ENCODE measurements around the gene TOMM34. TPM values are rescaled to one million over a fixed set of nuclear protein-coding genes. Genes with fewer than 3 reads are reported as not detected.

TOMM34 gene
- polyA plus RNA-seq, 5 donors = 25.0 to 26.6 (median 25.3) TPM

- DNase-seq = no peak
These were observed 5.4 kb upstream of the TOMM34 start for GRCh38 chr20:44965651-44966029.

DNA sequence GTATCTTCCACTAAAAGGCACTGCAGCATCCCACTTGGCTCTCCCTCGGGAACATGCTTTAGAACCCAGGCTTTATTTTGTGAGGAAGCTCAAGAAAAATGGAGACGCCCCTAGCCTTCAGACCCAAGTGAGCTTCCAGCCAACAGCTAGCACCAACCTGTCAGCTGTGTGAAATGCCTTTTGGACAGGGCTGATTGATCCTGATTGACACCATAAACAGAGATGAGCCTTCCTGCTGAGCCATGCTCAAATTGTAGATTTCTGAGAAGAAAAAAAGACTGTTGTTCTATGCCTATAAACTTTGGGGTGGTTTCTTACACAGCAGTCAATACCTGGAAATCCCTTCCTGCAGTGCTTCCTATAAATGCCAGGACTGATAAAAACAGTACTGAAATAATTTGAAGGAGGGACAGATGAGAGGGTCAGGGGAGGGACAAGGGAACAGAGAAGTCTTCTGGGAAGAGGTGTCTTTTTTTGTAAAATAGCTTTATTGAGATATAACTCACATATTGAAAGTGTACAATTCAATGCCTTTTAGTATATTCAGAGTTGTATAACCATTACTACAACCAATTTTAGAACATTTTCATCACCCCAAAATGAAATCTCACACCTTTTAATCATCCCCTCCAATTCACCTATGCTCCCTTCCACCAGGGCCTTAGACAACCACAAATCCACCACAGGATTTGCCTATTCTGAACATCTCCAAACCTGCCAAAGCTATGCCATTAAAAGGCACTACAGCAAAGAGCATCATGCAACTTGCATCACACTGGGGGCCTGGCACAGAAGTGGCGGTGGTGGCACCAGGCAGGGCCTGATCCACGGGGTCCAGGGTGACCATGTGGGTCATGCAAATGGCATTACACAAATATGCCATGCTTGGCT lies 3.4 kb upstream of the TOMM34 start:
- no peak for DNase-seq

DNA sequence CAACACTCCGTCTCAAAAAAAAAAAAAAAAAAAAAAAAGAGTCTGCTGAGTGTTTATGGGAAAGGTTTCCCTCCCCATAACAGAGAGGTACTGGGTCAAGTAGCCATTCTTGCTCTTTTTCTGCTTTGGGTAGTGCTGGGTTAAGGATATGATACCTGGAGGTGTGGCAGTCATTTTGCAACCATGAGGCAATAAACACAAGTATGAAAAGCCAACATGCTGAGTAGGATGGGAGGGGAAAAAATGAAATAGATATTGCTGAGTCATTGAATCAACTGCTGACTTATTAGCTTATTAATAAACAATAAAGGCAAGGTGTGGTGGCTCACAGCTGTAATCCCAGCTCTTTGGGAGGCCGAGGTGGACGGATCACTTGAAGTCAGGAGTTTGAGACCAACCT lies 2.3 kb upstream of the TOMM34 start:
- DNase-seq = no peak

DNA sequence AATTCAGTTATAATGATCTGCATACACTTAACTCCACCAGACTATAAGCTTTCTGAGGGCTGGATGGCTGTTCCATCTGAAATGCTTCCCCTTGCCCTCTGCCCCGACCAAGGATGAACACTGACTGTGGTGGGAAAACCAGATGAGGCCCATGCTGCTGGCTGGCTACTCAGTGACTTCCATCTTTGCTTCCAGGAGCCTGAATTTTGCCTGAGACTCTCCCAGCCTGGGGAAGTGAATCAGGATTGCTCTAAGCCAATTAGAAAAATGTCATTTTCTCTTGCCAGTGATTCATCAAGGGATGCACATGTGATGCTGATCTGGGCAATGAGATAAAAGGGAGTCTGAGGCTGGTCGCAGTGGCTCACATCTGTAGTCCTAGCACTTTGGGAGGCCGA lies 1.7 kb upstream of the TOMM34 start:
- DNase-seq = no peak

- no peak for DNase-seq
These were observed 1.0 kb upstream of the TOMM34 start for GRCh38 chr20:44961011-44961869.

GRCh38 chr20:44959638-44960102 lies 527 bp downstream of the TOMM34 start:
- DNase-seq = no peak

GRCh38 chr20:44959082-44959637 lies 1.0 kb downstream of the TOMM34 start:
- DNase-seq = no peak

GRCh38 chr20:44958276-44958675 lies 1.9 kb downstream of the TOMM34 start:
- no peak for DNase-seq

- DNase-seq = no peak
These were observed 3.8 kb downstream of the TOMM34 start for GRCh38 chr20:44956410-44956809.

GRCh38 chr20:44955270-44955669 lies 4.9 kb downstream of the TOMM34 start:
- no peak for DNase-seq

DNA sequence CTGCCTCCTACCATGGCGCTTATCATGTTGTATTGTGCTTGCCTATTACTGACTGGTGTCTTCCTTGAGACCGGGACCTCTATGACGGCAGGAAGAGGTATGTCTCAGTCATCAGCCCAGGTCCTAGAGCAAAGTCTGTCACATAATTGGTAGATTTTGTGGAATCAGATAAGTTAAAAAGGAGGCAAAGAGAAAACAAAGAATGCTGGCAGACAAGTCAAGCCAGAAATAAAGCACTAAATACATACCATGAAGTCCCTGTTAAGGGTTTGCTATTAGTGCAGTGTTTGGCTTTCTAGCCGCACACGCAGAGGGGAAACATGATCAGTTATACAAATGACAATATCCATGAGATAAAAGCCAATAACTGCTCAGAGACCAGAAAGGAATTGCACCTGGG lies 6.0 kb downstream of the TOMM34 start:
- no peak for DNase-seq

DNA sequence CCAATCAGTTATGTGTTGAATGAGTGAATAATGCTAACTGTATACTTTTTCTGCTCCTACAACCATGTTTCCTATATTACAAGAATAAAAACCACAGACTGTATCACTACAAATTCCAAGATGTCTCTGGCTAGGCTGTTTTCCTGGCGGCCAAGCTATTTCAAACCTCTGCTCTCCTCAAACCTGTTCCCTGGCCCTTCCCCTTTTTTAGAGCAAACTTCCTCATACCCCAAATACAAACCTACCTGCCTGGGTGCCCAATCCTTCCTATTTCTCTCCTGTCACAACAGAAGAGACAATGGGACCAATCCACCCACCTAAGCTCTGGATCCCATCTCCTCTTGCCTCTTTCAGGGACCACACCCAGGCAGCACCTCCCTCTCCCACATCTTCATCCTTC lies 7.5 kb downstream of the TOMM34 start:
- no peak for DNase-seq

DNA sequence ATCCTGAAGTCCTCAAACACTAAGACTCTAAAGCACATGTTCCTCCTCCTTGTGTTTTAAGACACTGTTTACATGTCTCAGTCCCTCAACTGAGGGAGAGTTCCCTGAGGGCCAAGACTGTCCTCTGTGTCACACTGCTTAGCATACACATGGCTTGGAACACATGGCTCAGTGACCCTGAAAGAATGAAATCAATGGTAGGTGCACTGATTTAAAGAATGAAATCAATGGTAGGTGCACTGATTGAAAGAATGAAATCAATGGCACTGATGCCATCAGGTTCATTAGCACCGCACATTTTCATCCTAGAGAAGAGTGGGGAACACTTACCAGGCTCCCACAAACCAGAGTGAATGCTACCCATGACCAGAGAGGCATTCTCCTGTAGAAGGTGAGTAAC lies 9.8 kb downstream of the TOMM34 start:
- no peak for DNase-seq

DNA sequence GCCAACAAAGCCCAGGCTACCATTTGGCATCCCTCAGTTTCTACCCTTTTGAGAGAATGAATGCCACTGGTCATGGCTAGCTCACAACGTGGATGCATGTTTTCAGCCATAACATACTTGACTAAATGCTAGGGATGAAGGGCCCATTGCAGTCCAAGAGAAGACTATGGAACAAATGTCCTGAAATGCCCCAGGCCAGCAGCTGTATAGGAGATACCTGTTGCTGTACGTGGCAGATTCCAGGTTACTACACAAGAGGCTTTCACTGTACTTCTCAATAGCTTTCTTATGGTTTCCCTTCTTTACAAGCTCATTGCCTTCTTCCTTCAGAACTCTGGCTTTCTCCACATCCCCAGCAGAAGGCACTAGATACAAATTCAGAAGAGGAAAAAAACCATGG lies 11.7 kb downstream of the TOMM34 start:
- DNase-seq = no peak

- no peak for DNase-seq
These were observed 12.1 kb downstream of the TOMM34 start for GRCh38 chr20:44948107-44948506.

GRCh38 chr20:44946271-44946852 lies 13.8 kb downstream of the TOMM34 start:
- DNase-seq = no peak

DNA sequence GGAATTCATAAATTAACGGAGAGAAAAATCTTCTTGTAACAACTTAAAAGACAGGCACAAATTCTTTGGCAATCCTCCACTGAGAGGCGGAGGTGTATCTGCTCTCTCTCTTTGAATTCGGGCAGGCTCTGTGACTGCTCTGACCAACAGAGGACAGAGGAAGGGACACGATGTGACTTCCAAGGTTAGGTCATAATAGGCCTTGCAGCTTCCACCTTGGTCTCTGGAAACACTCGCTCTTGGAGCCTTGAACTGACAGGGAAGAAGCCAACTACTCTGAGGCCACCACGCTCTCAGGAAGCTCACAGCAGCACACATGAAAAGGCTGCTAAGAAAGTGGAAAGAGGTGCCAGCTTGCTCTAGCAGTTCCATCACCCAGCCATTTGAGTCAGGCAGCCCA lies 14.9 kb downstream of the TOMM34 start:
- DNase-seq = no peak

- no peak for DNase-seq
These were observed 16.4 kb downstream of the TOMM34 start for GRCh38 chr20:44943828-44944227.

DNA sequence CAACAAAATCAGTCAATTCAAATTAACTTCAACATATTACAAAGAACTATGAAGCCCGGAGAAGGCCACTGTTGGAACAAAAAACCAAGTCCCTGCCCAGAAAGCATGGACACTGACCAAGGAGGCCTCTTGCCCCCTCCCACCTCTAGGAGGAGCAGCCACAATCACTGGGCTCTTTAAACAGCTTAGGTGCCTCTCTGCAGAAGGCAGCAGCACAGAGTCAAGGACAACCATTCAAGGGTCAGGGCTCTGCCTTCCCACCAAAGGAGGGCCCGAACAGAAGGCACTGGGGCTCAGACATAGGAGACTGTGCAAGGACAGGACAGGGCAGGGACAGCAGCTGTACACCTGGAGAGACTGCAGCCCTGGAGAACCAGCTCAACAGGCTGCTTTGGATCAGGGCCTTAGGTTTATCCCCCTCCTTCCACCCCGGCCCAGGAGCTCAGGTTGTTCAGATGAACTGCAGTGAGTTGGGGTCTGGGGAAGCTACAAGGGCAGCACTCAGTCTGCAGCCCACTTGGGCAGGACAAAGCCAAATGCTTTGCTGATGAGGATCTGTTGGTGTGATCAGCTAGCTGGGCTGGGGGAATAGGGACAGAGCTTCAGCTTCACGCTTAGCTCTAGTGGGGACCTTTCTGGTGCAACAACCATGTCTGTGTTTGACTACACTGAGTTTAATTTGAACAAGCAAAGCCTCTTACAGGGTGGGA lies 17.8 kb downstream of the TOMM34 start:
- DNase-seq = no peak

GRCh38 chr20:44941120-44941691 lies 19.0 kb downstream of the TOMM34 start:
- DNase-seq = no peak

DNA sequence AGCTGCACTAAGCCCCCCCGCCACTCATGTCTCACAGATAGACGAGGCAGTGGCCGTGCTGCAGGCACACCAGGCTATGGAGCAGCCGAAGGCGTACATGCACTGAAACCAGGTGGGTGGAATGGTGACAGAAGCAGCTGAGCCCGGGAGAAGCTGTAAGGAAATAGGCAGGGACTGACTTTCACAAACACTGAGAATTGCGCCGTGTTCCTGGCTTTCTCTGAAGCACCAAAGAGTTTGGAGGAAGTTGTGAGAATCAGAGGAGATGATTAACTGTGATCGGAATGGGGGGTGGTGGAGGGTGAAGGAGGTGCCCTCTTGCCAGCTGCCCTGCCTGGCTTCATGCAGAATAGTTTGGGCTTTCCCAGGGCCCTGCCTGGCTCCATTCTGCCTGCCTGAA lies 21.6 kb downstream of the TOMM34 start:
- no peak for DNase-seq

Data from right lung (tissue), 5 donors.